ENCODE measurements around the gene COLGALT1.

COLGALT1 gene

GRCh38 chr19:17577457-17578097 lies 22.1 kb downstream of the COLGALT1 start:
- Histone ChIP-seq H3K79me2 (peaks cover 4% of the 10 kb centered on the region), H3K9me3 (ENCODE audit: control insufficient read depth, low read length) (no peaks in the 10 kb centered on the region), H3K9ac (no peak overlapping the region), H3K36me3 (ENCODE audit: control insufficient read depth, insufficient read depth, low read length) (no peaks in the 10 kb centered on the region), H3K4me3 (ENCODE audit: low read depth, low read length) (no peak overlapping the region), H2AFZ (no peak overlapping the region), H3K4me1 (no peaks in the 10 kb centered on the region), H3K4me2 (ENCODE audit: low read length) (no peak overlapping the region), H3K27me3 (ENCODE audit: control insufficient read depth, insufficient read depth, low read length) (no peaks in the 10 kb centered on the region), H3K27ac (no peak overlapping the region)
- TF ChIP-seq CTCF (IDR thresholded peaks at IDR 0.05) = no peak

GRCh38 chr19:17579661-17580244 lies 24.3 kb downstream of the COLGALT1 start:
- no peaks in the 10 kb centered on the region for H3K36me3 ChIP-seq (ENCODE audit: control insufficient read depth, insufficient read depth, low read length)
- H3K9me3 ChIP-seq (ENCODE audit: control insufficient read depth, low read length) = no peaks in the 10 kb centered on the region
- TF ChIP-seq CTCF (IDR thresholded peaks at IDR 0.05) = no peak
- H3K4me2 ChIP-seq (ENCODE audit: low read length) = no peak overlapping the region
- H3K27ac ChIP-seq = no peak overlapping the region
- H3K27me3 ChIP-seq (ENCODE audit: control insufficient read depth, insufficient read depth, low read length) = no peaks in the 10 kb centered on the region
- no peak overlapping the region for H3K9ac ChIP-seq
- no peaks in the 10 kb centered on the region for H3K4me1 ChIP-seq
- peaks cover 4% of the 10 kb centered on the region for H3K79me2 ChIP-seq
- no peak overlapping the region for H3K4me3 ChIP-seq (ENCODE audit: low read depth, low read length)
- H2AFZ ChIP-seq = no peak overlapping the region

- H3K36me3 ChIP-seq (ENCODE audit: control insufficient read depth, insufficient read depth, low read length) = no peaks in the 10 kb centered on the region
- H3K79me2 ChIP-seq = peaks cover 4% of the 10 kb centered on the region
- TF ChIP-seq CTCF (IDR thresholded peaks at IDR 0.05) = no peak
- no peak overlapping the region for H2AFZ ChIP-seq
- no peaks in the 10 kb centered on the region for H3K4me1 ChIP-seq
- H3K9ac ChIP-seq = no peak overlapping the region
- no peak overlapping the region for H3K27ac ChIP-seq
- no peaks in the 10 kb centered on the region for H3K27me3 ChIP-seq (ENCODE audit: control insufficient read depth, insufficient read depth, low read length)
- no peaks in the 10 kb centered on the region for H3K9me3 ChIP-seq (ENCODE audit: control insufficient read depth, low read length)
- no peak overlapping the region for H3K4me2 ChIP-seq (ENCODE audit: low read length)
- H3K4me3 ChIP-seq (ENCODE audit: low read depth, low read length) = no peak overlapping the region
These were observed 25.2 kb downstream of the COLGALT1 start for GRCh38 chr19:17580470-17581144.

GRCh38 chr19:17581211-17581874 lies 25.9 kb downstream of the COLGALT1 start:
- no peaks in the 10 kb centered on the region for H3K9me3 ChIP-seq (ENCODE audit: control insufficient read depth, low read length)
- H2AFZ ChIP-seq = no peak overlapping the region
- no peak for TF ChIP-seq CTCF (IDR thresholded peaks at IDR 0.05)
- H3K4me1 ChIP-seq = no peaks in the 10 kb centered on the region
- H3K36me3 ChIP-seq (ENCODE audit: control insufficient read depth, insufficient read depth, low read length) = no peaks in the 10 kb centered on the region
- H3K79me2 ChIP-seq = no peaks in the 10 kb centered on the region
- H3K9ac ChIP-seq = no peak overlapping the region
- H3K4me3 ChIP-seq (ENCODE audit: low read depth, low read length) = no peak overlapping the region
- no peak overlapping the region for H3K4me2 ChIP-seq (ENCODE audit: low read length)
- H3K27ac ChIP-seq = no peak overlapping the region
- H3K27me3 ChIP-seq (ENCODE audit: control insufficient read depth, insufficient read depth, low read length) = no peaks in the 10 kb centered on the region

All from parathyroid adenoma (tissue), 2 donors.